Measurements from ENCODE around the gene CD82.

GRCh38 chr11:44564670-44565210 is 723 bp upstream of the CD82 start:
- TF ChIP-seq POLR2AphosphoS5 (IDR thresholded peaks at IDR 0.05; ENCODE audit: insufficient read depth in 1 of 2, low read depth in 1 of 2) (peak in 1 of 2 donors; percentile 92), CTCF (IDR thresholded peaks at IDR 0.05) (peak in 1 of 3 experiments; percentile 7)
